HEK293 (cell line): ENCODE data around the gene CFAP58.

ENCODE experiments used
- CTCF ChIA-PET: fragments of 350-600 bp; formaldehyde crosslinking; extraction: SDS; loops from one replicate; lab custom pipeline; 2021; ENCODE audit warnings: antibody characterized with exemption; lab: Yijun Ruan, JAX
- POLR2A ChIA-PET: fragments of 300-600 bp; formaldehyde crosslinking; extraction: SDS; loops from one replicate; lab custom pipeline; 2020; ENCODE audit warnings: antibody characterized with exemption, inconsistent platforms; lab: Yijun Ruan, JAX
- H3K27ac ChIP-seq: fragments of 200-500 bp; sonication (Bioruptor generic); 2 replicates; pipeline ENCODE4 v1.5.1; 2014; ENCODE audit warnings: low read depth, low read length, control low read depth, inconsistent platforms; ENCODE audit errors: extremely low read depth
- H3K36me3 ChIP-seq, 2 experiments: fragments of 200-500 bp in 1 of 2; sonication (Bioruptor generic) in 1 of 2; 1 replicate in 1 of 2; 2 replicates in 1 of 2; pipeline ENCODE4 v1.5.1; 2014 to 2017; ENCODE audit warnings: inconsistent platforms in 2 of 2, low read length in 2 of 2; ENCODE audit not compliant: control insufficient read depth in 2 of 2, insufficient read depth in 1 of 2
- H3K4me1 ChIP-seq: fragments of 200-500 bp; sonication (Bioruptor generic); 2 replicates; pipeline ENCODE4 v1.5.1; 2014; ENCODE audit warnings: mild to moderate bottlenecking, low read length, inconsistent platforms; ENCODE audit not compliant: control insufficient read depth, insufficient read depth
- H3K4me3 ChIP-seq: 2 replicates; pipeline ENCODE4 v1.5.1; 2011; ENCODE audit warnings: low read depth, mild to moderate bottlenecking, control low read depth, low read length, moderate library complexity
- H3K9me3 ChIP-seq: fragments of 200-500 bp; sonication (Bioruptor generic); 2 replicates; pipeline ENCODE4 v1.5.1; 2014; ENCODE audit warnings: low read depth, low read length, inconsistent platforms; ENCODE audit not compliant: control insufficient read depth, insufficient read depth
- MEIS1 ChIP-seq: sonication (generic); formaldehyde crosslinking; IDR thresholded peaks from 2 replicates; pipeline ENCODE4 v1.8.1; 2022; ENCODE audit warnings: missing genetic modification reagents, mild to moderate bottlenecking, borderline replicate concordance
- PRDM1 ChIP-seq: fragments of 450-650 bp; formaldehyde crosslinking; IDR thresholded peaks from 2 replicates; pipeline ENCODE4; 2016; ENCODE audit warnings: missing biosample characterization, missing genetic modification characterization
- ZBTB20 ChIP-seq: fragments of 450-650 bp; formaldehyde crosslinking; IDR thresholded peaks from 2 replicates; pipeline ENCODE4 v1.5.1; 2016; ENCODE audit warnings: missing biosample characterization, missing genetic modification characterization
- ZBTB8A ChIP-seq: fragments of 450-650 bp; formaldehyde crosslinking; IDR thresholded peaks from 2 replicates; pipeline ENCODE4 v1.5.1; 2016; ENCODE audit warnings: missing biosample characterization, missing genetic modification characterization
- ZNF133 ChIP-seq: fragments of 450-650 bp; formaldehyde crosslinking; IDR thresholded peaks from 2 replicates; pipeline ENCODE4 v1.5.1; 2016; ENCODE audit warnings: missing biosample characterization, missing genetic modification characterization
- ZNF2 ChIP-seq: fragments of 450-650 bp; formaldehyde crosslinking; IDR thresholded peaks from 2 replicates; pipeline ENCODE4 v1.5.1; 2016; ENCODE audit warnings: missing biosample characterization, missing genetic modification characterization
- ZNF341 ChIP-seq: fragments of 450-650 bp; formaldehyde crosslinking; IDR thresholded peaks from 2 replicates; pipeline ENCODE4; 2016; ENCODE audit warnings: low read depth, missing biosample characterization, missing genetic modification characterization
- ZNF366 ChIP-seq: fragments of 450-650 bp; formaldehyde crosslinking; conservative IDR thresholded peaks from 2 replicates; pipeline ENCODE4 v1.5.1; 2016; ENCODE audit warnings: missing biosample characterization, missing genetic modification characterization
- ZNF394 ChIP-seq: fragments of 450-650 bp; formaldehyde crosslinking; IDR thresholded peaks from 2 replicates; pipeline ENCODE4 v1.5.1; 2016; ENCODE audit warnings: missing biosample characterization, missing genetic modification characterization, mild to moderate bottlenecking, moderate library complexity, borderline replicate concordance
- ZNF426 ChIP-seq: fragments of 450-650 bp; formaldehyde crosslinking; IDR thresholded peaks from 2 replicates; pipeline ENCODE4 v1.5.1; 2017; ENCODE audit warnings: missing biosample characterization, missing genetic modification characterization, mild to moderate bottlenecking, inconsistent platforms, moderate library complexity
- ZNF530 ChIP-seq: fragments of 450-650 bp; formaldehyde crosslinking; IDR thresholded peaks from 2 replicates; pipeline ENCODE4 v1.5.1; 2016; ENCODE audit warnings: low read depth, missing biosample characterization, missing genetic modification characterization
- ZNF544 ChIP-seq: fragments of 450-650 bp; formaldehyde crosslinking; IDR thresholded peaks from 2 replicates; pipeline ENCODE4 v1.5.0; 2017; ENCODE audit warnings: missing biosample characterization, missing genetic modification characterization
- ZNF677 ChIP-seq: fragments of 450-650 bp; IDR thresholded peaks from 2 replicates; pipeline ENCODE4 v1.5.0; 2018; ENCODE audit warnings: missing biosample characterization, mild to moderate bottlenecking, missing genetic modification characterization, moderate library complexity
- ZNF768 ChIP-seq: fragments of 450-650 bp; formaldehyde crosslinking; IDR thresholded peaks from 2 replicates; pipeline ENCODE4 v1.5.1; 2018; ENCODE audit warnings: missing biosample characterization, mild to moderate bottlenecking, missing genetic modification characterization
- ZSCAN30 ChIP-seq: fragments of 450-650 bp; IDR thresholded peaks from 2 replicates; pipeline ENCODE4 v1.5.1; 2018; ENCODE audit warnings: missing biosample characterization, mild to moderate bottlenecking, missing genetic modification characterization, moderate library complexity
- TF ChIP-seq, protein P1 (sequence below): fragments of 450-650 bp; formaldehyde crosslinking; IDR thresholded peaks from 2 replicates; pipeline ENCODE4 v1.5.1; 2017; ENCODE audit warnings: missing biosample characterization, missing genetic modification characterization
- TF ChIP-seq, protein P2 (sequence below): fragments of 450-650 bp; formaldehyde crosslinking; IDR thresholded peaks from 2 replicates; pipeline ENCODE4 v1.5.1; 2016; ENCODE audit warnings: missing biosample characterization, missing genetic modification characterization

The CFAP58 gene

DNA sequence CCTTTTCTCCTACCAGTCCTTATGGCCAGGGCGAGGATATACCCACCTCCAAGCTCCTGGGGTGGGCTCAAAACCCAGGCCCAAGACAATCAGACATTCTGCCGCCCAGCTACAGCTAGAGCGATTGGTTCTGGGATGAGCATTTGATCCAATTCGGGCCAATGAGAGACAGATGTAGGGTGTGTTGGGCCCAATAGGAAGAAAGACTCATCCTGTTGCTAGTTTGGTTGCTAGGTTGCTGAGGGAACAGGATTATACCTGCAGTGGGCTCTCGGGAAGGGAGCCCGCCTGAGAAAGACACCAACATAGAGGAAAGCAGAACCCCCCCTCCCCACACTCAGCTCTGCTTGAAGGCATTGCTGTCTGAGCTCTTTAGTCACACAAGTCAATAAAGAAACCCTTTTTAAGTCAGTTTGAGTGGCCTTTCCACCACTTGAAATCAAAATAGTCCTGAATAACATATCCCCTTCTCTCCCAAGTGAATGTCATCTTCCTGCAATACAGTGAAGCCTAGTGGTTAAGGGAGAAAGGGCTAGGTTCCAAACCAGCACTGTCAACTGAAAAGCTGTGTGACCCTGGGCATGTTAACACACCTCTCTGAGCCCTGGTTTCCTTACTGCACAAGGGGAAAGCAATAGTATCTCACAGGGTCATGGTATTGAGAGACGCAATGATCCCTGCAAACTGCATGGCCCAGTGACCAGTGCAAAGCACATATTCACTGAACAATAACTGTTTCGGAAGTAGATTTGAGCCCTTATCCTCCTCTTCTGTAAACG is 37.1 kb upstream of the CFAP58 start:
- CTCF ChIA-PET = interaction anchor here (1.1 to 5.5 kb wide), 3 partner anchors 11 to 42 kb away, joined by 3 to 34 read pairs (median 3); no protein-coding TSS in a partner anchor

DNA sequence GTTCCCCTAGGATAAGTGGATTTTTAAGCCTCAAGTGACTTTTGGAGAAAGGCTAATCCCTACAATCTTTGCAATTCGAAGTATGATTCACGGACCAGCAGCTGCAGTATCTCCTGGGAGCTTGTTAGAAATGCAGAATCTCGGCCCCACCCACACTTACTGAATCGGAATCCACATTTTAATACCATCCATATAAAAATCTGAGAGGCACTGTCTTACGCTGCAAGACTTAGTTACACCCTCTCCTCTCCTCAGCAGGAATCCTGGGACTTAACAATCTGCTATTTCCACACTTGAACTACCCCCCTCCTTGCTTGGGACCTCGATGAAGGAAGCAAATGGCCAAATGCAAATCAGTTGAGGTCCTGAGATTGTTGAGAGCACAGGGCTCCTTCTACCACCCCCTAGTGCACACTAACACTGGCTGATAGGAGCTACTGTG is 36.3 kb upstream of the CFAP58 start:
- H3K27ac ChIP-seq = no peak overlapping the region
- no peak overlapping the region for H3K4me3 ChIP-seq
- CTCF ChIA-PET = interaction anchor here (1.0 kb wide), 1 partner anchor 25 kb away, joined by 3 read pairs; no protein-coding TSS in a partner anchor

More for the DNA sequence above, 37.1 kb upstream of the CFAP58 start:
- H3K36me3 ChIP-seq = peaks cover 0 to 40% of the 10 kb centered on the region in 2 experiments; a peak in 1 of 3 replicates
- H3K4me3 ChIP-seq = no peak overlapping the region
- POLR2A ChIA-PET = no interaction called here
- no peaks in the 10 kb centered on the region for H3K4me1 ChIP-seq
- H3K27ac ChIP-seq = no peak overlapping the region
- no peaks in the 10 kb centered on the region for H3K9me3 ChIP-seq
- TF ChIP-seq ZNF530 (tag by site-specific recombination) = no peak
- no peak for TF ChIP-seq MEIS1 (CRISPR knock-in tag)
- no peak for TF ChIP-seq ZBTB8A (tag by site-specific recombination)
- peak; percentile 86 for TF ChIP-seq ZNF768 (tag by site-specific recombination)

DNA sequence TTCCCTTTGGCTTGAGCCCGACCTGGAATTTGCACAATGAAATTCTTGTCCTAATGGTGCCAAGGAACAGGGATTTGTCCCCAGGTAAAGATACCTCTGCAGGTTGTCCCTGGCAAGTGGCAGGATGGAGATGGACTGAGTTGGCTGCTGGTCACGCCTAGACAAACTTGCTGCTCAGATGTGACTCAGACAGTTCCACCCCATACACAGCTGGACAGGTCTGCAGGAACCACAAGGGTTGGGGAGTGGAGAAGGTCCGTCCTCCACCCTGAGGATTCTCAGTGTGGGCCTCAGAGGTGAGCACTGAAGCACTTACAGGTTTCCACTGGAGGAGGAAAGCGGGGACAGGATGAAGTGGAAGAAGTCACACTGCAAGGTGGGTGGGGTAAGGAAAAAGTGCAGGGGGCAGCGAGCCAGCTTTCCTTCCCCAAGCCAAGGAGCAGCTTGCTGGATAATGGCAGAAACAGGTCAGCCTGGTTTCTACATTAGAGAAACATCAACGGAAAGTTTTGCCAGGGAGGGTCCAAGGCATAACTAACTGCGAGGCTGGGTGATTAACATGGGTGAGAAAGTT is 35.8 kb upstream of the CFAP58 start:
- TF ChIP-seq ZBTB20 (tag by site-specific recombination) = no peak
- TF ChIP-seq ZNF677 = no peak
- TF ChIP-seq ZNF544 (tag by site-specific recombination) = no peak
- no peak for TF ChIP-seq ZNF426 (tag by site-specific recombination)
- no peak for TF ChIP-seq ZSCAN30 (tag by site-specific recombination)
- TF ChIP-seq ZNF133 (tag by site-specific recombination) = peak; percentile 96
- TF ChIP-seq, protein P1, sequence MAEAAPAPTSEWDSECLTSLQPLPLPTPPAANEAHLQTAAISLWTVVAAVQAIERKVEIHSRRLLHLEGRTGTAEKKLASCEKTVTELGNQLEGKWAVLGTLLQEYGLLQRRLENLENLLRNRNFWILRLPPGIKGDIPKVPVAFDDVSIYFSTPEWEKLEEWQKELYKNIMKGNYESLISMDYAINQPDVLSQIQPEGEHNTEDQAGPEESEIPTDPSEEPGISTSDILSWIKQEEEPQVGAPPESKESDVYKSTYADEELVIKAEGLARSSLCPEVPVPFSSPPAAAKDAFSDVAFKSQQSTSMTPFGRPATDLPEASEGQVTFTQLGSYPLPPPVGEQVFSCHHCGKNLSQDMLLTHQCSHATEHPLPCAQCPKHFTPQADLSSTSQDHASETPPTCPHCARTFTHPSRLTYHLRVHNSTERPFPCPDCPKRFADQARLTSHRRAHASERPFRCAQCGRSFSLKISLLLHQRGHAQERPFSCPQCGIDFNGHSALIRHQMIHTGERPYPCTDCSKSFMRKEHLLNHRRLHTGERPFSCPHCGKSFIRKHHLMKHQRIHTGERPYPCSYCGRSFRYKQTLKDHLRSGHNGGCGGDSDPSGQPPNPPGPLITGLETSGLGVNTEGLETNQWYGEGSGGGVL = no peak
- TF ChIP-seq, all 188 proteins: peak for 1
- H3K9me3 ChIP-seq = no peaks in the 10 kb centered on the region
- H3K27ac ChIP-seq = no peak overlapping the region
- peaks cover 2% of the 10 kb centered on the region; the same call in 1 of the 2 replicates for H3K4me1 ChIP-seq
- ChIA-PET POLR2A (no interaction called here), CTCF (interaction anchor here (0.6 to 1.6 kb wide), 4 partner anchors 26 to 195 kb away, joined by 3 to 5 read pairs (median 3); no protein-coding TSS in a partner anchor)
- H3K4me3 ChIP-seq = no peak overlapping the region
- peaks cover 0 to 32% of the 10 kb centered on the region in 2 experiments; a peak in 1 of 3 replicates for H3K36me3 ChIP-seq

More for the DNA sequence above, 36.3 kb upstream of the CFAP58 start:
- H3K4me1 ChIP-seq = peaks cover 2% of the 10 kb centered on the region; the same call in 1 of the 2 replicates
- TF ChIP-seq ZNF341 (tag by site-specific recombination) (0 out of 2 replicates have a peak, but pooled peaks have one; percentile 14), ZNF394 (no peak)
- POLR2A ChIA-PET = no interaction called here
- peaks cover 0 to 38% of the 10 kb centered on the region in 2 experiments; a peak in 1 of 3 replicates for H3K36me3 ChIP-seq
- H3K9me3 ChIP-seq = no peaks in the 10 kb centered on the region

DNA sequence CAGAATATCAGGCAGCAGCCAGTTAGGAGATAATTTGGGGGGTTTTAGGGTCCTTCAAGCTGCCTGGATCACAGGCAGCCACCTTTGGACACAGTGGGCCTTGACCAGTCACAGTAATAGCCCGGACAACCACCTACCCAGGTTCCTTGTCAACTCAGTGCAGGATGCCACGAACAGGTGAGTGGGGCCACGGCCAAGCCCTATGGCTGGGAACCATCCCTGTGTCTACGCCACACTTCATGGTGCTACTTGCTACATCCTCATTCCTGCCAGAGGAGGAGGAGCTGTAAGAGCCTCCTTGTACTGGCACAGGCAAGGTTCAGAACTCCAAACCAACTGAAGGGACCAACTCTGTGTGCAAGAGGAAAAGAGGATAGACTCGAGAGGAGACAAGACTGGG is 35.3 kb upstream of the CFAP58 start:
- no peaks in the 10 kb centered on the region for H3K9me3 ChIP-seq
- ChIA-PET POLR2A (no interaction called here), CTCF (interaction anchor here (0.6 to 1.6 kb wide), 3 partner anchors 27 to 196 kb away, joined by 3 to 5 read pairs (median 3); no protein-coding TSS in a partner anchor)
- peaks cover 0 to 27% of the 10 kb centered on the region in 2 experiments; a peak in 1 of 3 replicates for H3K36me3 ChIP-seq
- peaks cover 2% of the 10 kb centered on the region; the same call in 1 of the 2 replicates for H3K4me1 ChIP-seq
- H3K27ac ChIP-seq = no peak overlapping the region
- TF ChIP-seq ZNF677 (no peak), ZNF2 (no peak), PRDM1 (tag by site-specific recombination) (no peak), ZNF366 (no peak)
- TF ChIP-seq, protein P2, sequence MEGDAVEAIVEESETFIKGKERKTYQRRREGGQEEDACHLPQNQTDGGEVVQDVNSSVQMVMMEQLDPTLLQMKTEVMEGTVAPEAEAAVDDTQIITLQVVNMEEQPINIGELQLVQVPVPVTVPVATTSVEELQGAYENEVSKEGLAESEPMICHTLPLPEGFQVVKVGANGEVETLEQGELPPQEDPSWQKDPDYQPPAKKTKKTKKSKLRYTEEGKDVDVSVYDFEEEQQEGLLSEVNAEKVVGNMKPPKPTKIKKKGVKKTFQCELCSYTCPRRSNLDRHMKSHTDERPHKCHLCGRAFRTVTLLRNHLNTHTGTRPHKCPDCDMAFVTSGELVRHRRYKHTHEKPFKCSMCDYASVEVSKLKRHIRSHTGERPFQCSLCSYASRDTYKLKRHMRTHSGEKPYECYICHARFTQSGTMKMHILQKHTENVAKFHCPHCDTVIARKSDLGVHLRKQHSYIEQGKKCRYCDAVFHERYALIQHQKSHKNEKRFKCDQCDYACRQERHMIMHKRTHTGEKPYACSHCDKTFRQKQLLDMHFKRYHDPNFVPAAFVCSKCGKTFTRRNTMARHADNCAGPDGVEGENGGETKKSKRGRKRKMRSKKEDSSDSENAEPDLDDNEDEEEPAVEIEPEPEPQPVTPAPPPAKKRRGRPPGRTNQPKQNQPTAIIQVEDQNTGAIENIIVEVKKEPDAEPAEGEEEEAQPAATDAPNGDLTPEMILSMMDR (tag by site-specific recombination) = no peak
- H3K4me3 ChIP-seq = no peak overlapping the region
